DOHH2 (cell line): ENCODE data around the gene SPTBN1.

Experiments used
- H3F3A ChIP-seq: fragments of 200-600 bp; sonication (generic), shearing (Covaris generic); 2 replicates; pipeline ENCODE4 v1.6.0; 2016; ENCODE audit warnings: antibody characterized with exemption, mild to moderate bottlenecking; ENCODE audit not compliant: control insufficient read depth, insufficient read depth
- H3K27ac ChIP-seq: fragments of 200-600 bp; sonication (generic); 2 replicates; pipeline ENCODE4 v1.5.1; 2014; ENCODE audit warnings: low read depth, mild to moderate bottlenecking, low read length, moderate library complexity
- H3K27me3 ChIP-seq: fragments of 200-600 bp; sonication (generic); 2 replicates; pipeline ENCODE4 v1.6.1; 2014; ENCODE audit warnings: mild to moderate bottlenecking, low read length, mixed read lengths; ENCODE audit not compliant: control insufficient read depth
- H3K36me3 ChIP-seq: fragments of 200-600 bp; sonication (generic); 2 replicates; pipeline ENCODE4 v1.6.1; 2014; ENCODE audit warnings: mild to moderate bottlenecking, low read length, moderate library complexity, mixed read lengths; ENCODE audit not compliant: control insufficient read depth
- H3K4me1 ChIP-seq: fragments of 200-600 bp; sonication (generic); 2 replicates; pipeline ENCODE4 v1.6.1; 2014; ENCODE audit warnings: mild to moderate bottlenecking, low read length, mixed read lengths; ENCODE audit not compliant: control insufficient read depth
- H3K4me2 ChIP-seq: fragments of 200-600 bp; sonication (generic); 2 replicates; pipeline ENCODE4 v1.6.0; 2014; ENCODE audit warnings: mild to moderate bottlenecking, low read length, moderate library complexity
- H3K4me3 ChIP-seq: fragments of 200-600 bp; sonication (generic); 2 replicates; pipeline ENCODE4 v1.5.1; 2014; ENCODE audit warnings: mild to moderate bottlenecking, low read length, mixed read lengths
- H3K79me2 ChIP-seq: fragments of 200-600 bp; sonication (generic); 2 replicates; pipeline ENCODE4 v1.6.1; 2014; ENCODE audit warnings: mild to moderate bottlenecking, low read length, mixed read lengths; ENCODE audit not compliant: control insufficient read depth
- H3K9me2 ChIP-seq: fragments of 200-600 bp; sonication (generic); replicated peaks from 2 replicates; pipeline ENCODE4 v1.6.1; 2014; ENCODE audit warnings: mild to moderate bottlenecking, low read length, mixed read lengths; ENCODE audit not compliant: control insufficient read depth
- H3K9me3 ChIP-seq: fragments of 200-600 bp; sonication (generic); 2 replicates; pipeline ENCODE4 v1.6.1; 2014; ENCODE audit warnings: antibody characterized with exemption, low read length, mixed read lengths; ENCODE audit not compliant: control insufficient read depth, insufficient read depth
- H4K20me1 ChIP-seq: fragments of 200-600 bp; sonication (generic); 2 replicates; pipeline ENCODE4 v1.6.0; 2014; ENCODE audit warnings: low read depth, mild to moderate bottlenecking, antibody characterized with exemption, low read length, moderate library complexity; ENCODE audit not compliant: control insufficient read depth, insufficient read depth
- CTCF ChIP-seq: fragments of 200-600 bp; sonication (generic); IDR thresholded peaks from one replicate; pipeline ENCODE4 v1.5.1; 2014; ENCODE audit warnings: antibody characterized with exemption, mild to moderate bottlenecking, low read depth, low read length; ENCODE audit not compliant: poor library complexity, severe bottlenecking
- EZH2phosphoT487 ChIP-seq: fragments of 200-600 bp; sonication (generic); IDR thresholded peaks from 2 replicates; pipeline ENCODE4 v1.6.1; 2017; ENCODE audit warnings: borderline replicate concordance, mild to moderate bottlenecking, antibody characterized with exemption, low read length, moderate library complexity, mixed read lengths

The SPTBN1 gene

GRCh38 chr2:54559593-54560145, 103.5 kb downstream of the SPTBN1 start:
- Histone ChIP-seq H3K36me3 (no peaks in the 10 kb centered on the region), H3F3A (peaks cover 3% of the 10 kb centered on the region; the same call in 1 of the 2 replicates), H4K20me1 (no peaks in the 10 kb centered on the region), H3K4me1 (peaks cover 42% of the 10 kb centered on the region), H3K79me2 (peaks cover 7% of the 10 kb centered on the region), H3K27me3 (peaks cover 24% of the 10 kb centered on the region), H3K9me3 (no peaks in the 10 kb centered on the region), H3K27ac (peak overlapping the region; percentile 29; the same call in 1 of the 2 replicates), H3K9me2 (no peaks in the 10 kb centered on the region), H3K4me2 (peak overlapping the region; percentile 93), H3K4me3 (peak overlapping the region; percentile 85)
- no peak for TF ChIP-seq EZH2phosphoT487
- no peak for TF ChIP-seq CTCF

- peaks cover 42% of the 10 kb centered on the region for H3K4me1 ChIP-seq
- peak overlapping the region; percentile 93 for H3K4me2 ChIP-seq
- H3K36me3 ChIP-seq = no peaks in the 10 kb centered on the region
- H3K27me3 ChIP-seq = peaks cover 24% of the 10 kb centered on the region
- H3F3A ChIP-seq = peaks cover 3% of the 10 kb centered on the region; the same call in 1 of the 2 replicates
- H3K9me3 ChIP-seq = no peaks in the 10 kb centered on the region
- no peaks in the 10 kb centered on the region for H3K9me2 ChIP-seq
- no peaks in the 10 kb centered on the region for H4K20me1 ChIP-seq
- peak overlapping the region; percentile 29; the same call in 1 of the 2 replicates for H3K27ac ChIP-seq
- peak overlapping the region; percentile 85 for H3K4me3 ChIP-seq
- TF ChIP-seq EZH2phosphoT487 = no peak
- TF ChIP-seq CTCF = no peak
- peaks cover 7% of the 10 kb centered on the region for H3K79me2 ChIP-seq
Observed at GRCh38 chr2:54560146-54560881, 104.2 kb downstream of the SPTBN1 start.

- Histone ChIP-seq H3K9me2 (no peaks in the 10 kb centered on the region), H4K20me1 (no peaks in the 10 kb centered on the region), H3K27me3 (peaks cover 24% of the 10 kb centered on the region), H3K79me2 (peaks cover 7% of the 10 kb centered on the region), H3K4me1 (peaks cover 42% of the 10 kb centered on the region), H3K36me3 (no peaks in the 10 kb centered on the region), H3F3A (peaks cover 3% of the 10 kb centered on the region; the same call in 1 of the 2 replicates), H3K9me3 (no peaks in the 10 kb centered on the region), H3K4me3 (peak overlapping the region; percentile 85), H3K27ac (no peak overlapping the region), H3K4me2 (peak overlapping the region; percentile 93)
- TF ChIP-seq CTCF (no peak), EZH2phosphoT487 (no peak)
Observed at GRCh38 chr2:54561010-54561409, 104.9 kb downstream of the SPTBN1 start.
